NCI-H1105 (cell line): Measurements from ENCODE around the gene OVOL2.

ENCODE experiments used
- DNase-seq: peaks from one replicate; lab custom pipeline; 2025; lab: John Stamatoyannopoulos, UW

The OVOL2 gene

GRCh38 chr20:17985388-17986018 is 72.2 kb downstream of the OVOL2 start:
- DNase-seq: no peak

GRCh38 chr20:17976305-17976704 is 81.4 kb downstream of the OVOL2 start:
- DNase-seq: no peak
